ENCODE results near the gene ZNG1A. TPM values are rescaled to one million over a fixed set of nuclear protein-coding genes. Genes with fewer than 3 reads are reported as not detected.
A peak's percentile ranks its signal among the peaks of the same experiment; 100 is the strongest.
"Not testable (repeated sequence)": the region's sequence is repeated elsewhere in the genome, so short reads cannot be mapped to it uniquely, and the experiment has no call there.

The ZNG1A gene
- 59.3 TPM for total RNA-seq (2013)
- polyA plus RNA-seq (10 to 100 TPM; 26.7 to 70.5 (median 53.1) TPM), polyA minus RNA-seq (7.5 and 11.8 TPM in 2 replicates), total RNA-seq (9.8 to 33.1 (median 20.8) reads per million in 11 experiments)

GRCh38 chr9:178970-179383 lies at the start of gene ZNG1A:
TSS of gene ZNG1A (minus strand) at chr9:179056. CDS start at chr9:178969, 87 bp downstream.
- H4K20me1 ChIP-seq (ENCODE audit: insufficient read depth, low read length); H3K9me3 Mint-ChIP-seq; H3K36me3 Mint-ChIP-seq; H2AFZ ChIP-seq (ENCODE audit: insufficient read depth, low read depth, low read length, poor library complexity, severe bottlenecking); H3K4me1 Mint-ChIP-seq; H3K4me1 ChIP-seq (ENCODE audit: control insufficient read depth in 1 of 2, insufficient read depth in 2 of 2, low read length in 2 of 2); H3K4me2 ChIP-seq (replicated peaks; ENCODE audit: extremely low read depth, low read length, poor library complexity, severe bottlenecking); H3K9ac ChIP-seq (ENCODE audit: insufficient read depth, low read length, poor library complexity, severe bottlenecking); H3K27me3 Mint-ChIP-seq (ENCODE audit: low read depth in 3 of 3); H3K27me3 ChIP-seq (ENCODE audit: control insufficient read depth in 2 of 2, insufficient read depth in 2 of 2, low read length in 2 of 2); intact Hi-C loops (cut with micrococcal nuclease); H3K9me3 ChIP-seq (replicated peaks in 1 of 2; ENCODE audit: control insufficient read depth in 1 of 2, insufficient read depth in 1 of 2, low read length in 2 of 2); H3K36me3 ChIP-seq (replicated peaks in 1 of 2; ENCODE audit: control insufficient read depth in 1 of 2, insufficient read depth in 2 of 2, low read length in 2 of 2); H3K79me2 ChIP-seq (ENCODE audit: insufficient read depth, low read length): not testable (repeated sequence)
- Histone ChIP-seq H3K4me3 (replicated peaks in 1 of 3; ENCODE audit: low read depth in 2 of 3, low read length in 3 of 3) (peak within 1 kb of the TSS; percentile 39 to 48 (median 44)), H3K27ac (ENCODE audit: low read depth in 1 of 2, low read length in 2 of 2) (peak within 1 kb of the TSS in 1 of 2 donors; percentile 50)
- H3K27ac Mint-ChIP-seq: peak within 1 kb of the TSS; percentile 75 to 94 (median 90)
- DNase-seq: peak in 2 of 3 donors; percentile 42 to 57
- WGBS (ENCODE audit: insufficient coverage): no CpG with 5 or more reads among the region's 32 CpGs
- H3K4me3 Mint-ChIP-seq: peak within 1 kb of the TSS; percentile 76 to 81

- H3K27ac Mint-ChIP-seq: peak overlapping the region; percentile 73 to 91 (median 80)
- peak overlapping the region; percentile 60 to 79 for H3K4me3 Mint-ChIP-seq
- peaks cover 0 to 2% (median 0%) of the 10 kb centered on the region in 7 donors for H3K9me3 Mint-ChIP-seq
- H3K79me2 ChIP-seq (ENCODE audit: insufficient read depth, low read length): peaks cover 87% of the 10 kb centered on the region
- H4K20me1 ChIP-seq (ENCODE audit: insufficient read depth, low read length): peaks cover 72% of the 10 kb centered on the region
- no peak overlapping the region for H2AFZ ChIP-seq (ENCODE audit: insufficient read depth, low read depth, low read length, poor library complexity, severe bottlenecking)
- DNase-seq: peak; percentile 51 to 69 (median 65)
- peak overlapping the region; percentile 32 to 73 for H3K27ac ChIP-seq (ENCODE audit: low read depth in 1 of 2, low read length in 2 of 2)
- peaks cover 41% of the 10 kb centered on the region for H3K4me1 Mint-ChIP-seq
- H3K4me1 ChIP-seq (ENCODE audit: control insufficient read depth in 1 of 2, insufficient read depth in 2 of 2, low read length in 2 of 2): peaks cover 59 to 66% of the 10 kb centered on the region in 2 donors
- peak overlapping the region; percentile 48 for H3K4me2 ChIP-seq (replicated peaks; ENCODE audit: extremely low read depth, low read length, poor library complexity, severe bottlenecking)
- peak overlapping the region in 1 of 3 experiments; percentile 49 for H3K4me3 ChIP-seq (replicated peaks in 1 of 3; ENCODE audit: low read depth in 2 of 3, low read length in 3 of 3)
- H3K9ac ChIP-seq (ENCODE audit: insufficient read depth, low read length, poor library complexity, severe bottlenecking): no peak overlapping the region
- H3K27me3 Mint-ChIP-seq (ENCODE audit: low read depth in 3 of 3): no peaks in the 10 kb centered on the region
- H3K27me3 ChIP-seq (ENCODE audit: control insufficient read depth in 2 of 2, insufficient read depth in 2 of 2, low read length in 2 of 2): no peaks in the 10 kb centered on the region
- no peak for TF ChIP-seq CTCF (IDR thresholded peaks at IDR 0.05)
- 6% methylated on average over 2 of the region's 3 CpGs for WGBS (ENCODE audit: insufficient coverage)
- peaks cover 5 to 19% of the 10 kb centered on the region in 2 donors for H3K36me3 ChIP-seq (replicated peaks in 1 of 2; ENCODE audit: control insufficient read depth in 1 of 2, insufficient read depth in 2 of 2, low read length in 2 of 2)
- intact Hi-C loops (cut with micrococcal nuclease): loop anchor here in 1 of 2 donors (2.0 kb wide), 1 partner anchor 15 kb away; no protein-coding TSS in a partner anchor
- H3K36me3 Mint-ChIP-seq: peaks cover 9 to 14% of the 10 kb centered on the region in 2 donors
- H3K9me3 ChIP-seq (replicated peaks in 1 of 2; ENCODE audit: control insufficient read depth in 1 of 2, insufficient read depth in 1 of 2, low read length in 2 of 2): no peaks in the 10 kb centered on the region
Observed at GRCh38 chr9:227860-228259, 49.0 kb upstream of the ZNG1A start.
